GF-D8 (cell line): ENCODE measurements around the gene ZYG11A.
"Not testable (repeated sequence)": the region's sequence is repeated elsewhere in the genome, so short reads cannot be mapped to it uniquely, and the experiment has no call there.

Source experiments
- DNase-seq: peaks from one replicate; lab custom pipeline; 2025; lab: John Stamatoyannopoulos, UW

The ZYG11A gene

DNA sequence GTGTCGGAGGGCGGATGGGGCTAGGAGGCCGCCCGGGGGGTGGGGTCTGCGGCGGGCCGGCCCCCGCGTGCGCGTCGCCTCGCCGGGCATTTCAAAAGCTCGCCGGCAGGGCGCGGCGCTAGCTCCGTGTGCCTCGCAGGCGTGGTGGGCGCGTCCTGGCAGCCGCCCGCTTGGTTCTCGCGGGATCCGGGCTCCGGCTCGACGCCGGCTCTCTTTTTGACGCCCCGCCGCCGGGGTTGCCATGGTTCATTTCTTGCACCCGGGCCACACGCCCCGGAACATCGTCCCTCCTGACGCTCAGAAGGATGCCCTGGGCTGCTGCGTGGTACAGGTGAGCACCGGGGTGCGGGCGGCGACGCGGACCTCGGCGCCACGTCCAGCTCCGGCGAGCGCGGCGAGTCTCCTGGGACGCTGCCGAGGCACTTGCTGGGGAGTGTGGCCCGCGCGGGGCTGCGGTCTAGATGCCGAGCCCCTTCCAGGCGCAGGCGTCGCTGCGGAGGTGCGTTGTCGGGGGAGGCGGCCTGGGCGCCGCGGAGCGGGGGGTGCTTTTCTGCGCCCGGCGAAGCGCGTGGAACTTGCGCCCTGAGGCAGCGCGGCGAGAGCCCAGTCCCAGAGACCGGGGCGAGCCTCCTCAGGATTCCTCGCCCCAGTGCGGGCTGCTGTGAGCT, at the start of gene ZYG11A:
ZYG11A (plus strand) TSS at position 118 of the 668 bp plus-strand sequence; CDS start at position 242, 124 bp downstream.
- no peak for DNase-seq

GRCh38 chr1:52793717-52794116, 48.8 kb upstream of the ZYG11A start:
- DNase-seq = not testable (repeated sequence)

DNA sequence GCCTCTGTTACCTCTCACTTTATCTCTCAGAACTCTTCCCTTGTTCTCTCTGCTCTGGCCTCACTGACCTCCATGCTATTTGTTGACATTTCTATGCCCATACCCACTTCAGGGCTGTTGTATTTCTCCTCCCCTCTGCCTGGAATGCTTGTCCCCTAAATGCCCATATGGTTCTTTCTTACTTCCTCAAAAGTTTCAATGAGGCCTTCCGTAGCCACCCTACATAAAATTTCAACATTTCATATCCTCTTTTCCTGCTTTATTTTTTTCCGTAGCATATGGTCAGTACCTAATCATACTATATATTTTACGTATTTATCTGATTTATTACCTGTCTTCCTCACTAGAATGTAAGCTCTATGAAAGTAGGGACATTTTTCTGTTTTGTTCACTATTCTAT, 47.1 kb upstream of the ZYG11A start:
- peak; percentile 70 for DNase-seq

DNA sequence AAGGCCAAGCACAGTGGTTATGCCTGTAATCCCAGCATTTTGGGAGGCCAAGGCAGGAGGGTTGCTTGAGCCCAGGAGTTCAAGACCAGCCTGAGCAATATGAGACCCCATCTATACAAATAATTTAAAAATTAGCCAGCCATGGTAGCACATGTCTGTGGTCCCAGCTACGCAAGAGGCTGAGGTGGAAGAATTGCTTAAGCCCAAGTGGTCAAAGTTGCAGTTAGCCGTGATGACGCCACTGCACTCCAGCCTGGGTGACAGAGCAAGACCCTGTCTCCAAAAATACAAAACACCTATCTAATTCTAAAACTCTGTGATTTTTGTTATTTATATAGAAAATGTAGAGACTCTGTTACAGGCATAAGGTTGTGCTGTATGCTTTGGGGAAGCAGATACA, 44.2 kb upstream of the ZYG11A start:
- DNase-seq = peak; percentile 49

GRCh38 chr1:52801011-52801410, 41.5 kb upstream of the ZYG11A start:
- no peak for DNase-seq

DNA sequence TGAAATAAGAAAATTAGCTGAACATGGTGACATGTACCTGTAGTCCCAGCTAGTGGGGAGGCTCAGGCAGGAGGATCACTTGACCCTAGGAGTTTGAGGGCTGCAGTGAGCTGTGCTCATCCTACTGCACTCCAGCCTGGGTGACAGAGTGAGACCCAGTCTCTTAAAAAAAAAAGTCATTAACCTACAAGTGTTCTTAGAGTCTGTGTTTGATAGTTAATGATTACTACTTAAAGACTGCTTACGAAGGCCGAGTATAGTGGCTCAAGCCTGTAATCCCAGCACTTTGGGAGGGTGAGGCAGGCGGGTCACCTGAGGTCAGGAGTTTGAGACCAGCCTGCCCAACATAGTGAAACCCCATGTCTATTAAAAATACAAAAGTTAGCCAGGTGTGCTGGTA, 38.5 kb upstream of the ZYG11A start:
- not testable (repeated sequence) for DNase-seq

GRCh38 chr1:52814465-52814864, 28.1 kb upstream of the ZYG11A start:
- DNase-seq = no peak

GRCh38 chr1:52820830-52821229, 21.7 kb upstream of the ZYG11A start:
- not testable (repeated sequence) for DNase-seq

DNA sequence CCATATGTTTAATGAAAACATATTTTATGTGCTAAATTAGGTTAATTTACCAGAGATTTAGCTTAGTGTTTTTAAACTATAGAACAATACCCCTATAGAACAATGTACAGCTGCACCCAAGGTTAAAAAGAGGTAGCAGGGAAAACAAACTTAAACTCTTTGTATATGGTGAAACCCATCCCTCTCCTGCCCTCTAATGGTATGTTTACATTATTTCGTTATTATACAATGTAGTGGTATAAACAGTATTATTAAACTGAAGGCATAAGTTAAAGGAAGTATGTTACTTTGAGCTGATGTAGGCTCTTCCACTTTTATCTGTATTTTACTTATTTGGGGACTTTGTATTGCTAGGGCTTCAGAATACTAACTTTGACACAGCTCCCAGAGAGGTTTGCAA, 16.7 kb upstream of the ZYG11A start:
- peak; percentile 17 for DNase-seq

DNA sequence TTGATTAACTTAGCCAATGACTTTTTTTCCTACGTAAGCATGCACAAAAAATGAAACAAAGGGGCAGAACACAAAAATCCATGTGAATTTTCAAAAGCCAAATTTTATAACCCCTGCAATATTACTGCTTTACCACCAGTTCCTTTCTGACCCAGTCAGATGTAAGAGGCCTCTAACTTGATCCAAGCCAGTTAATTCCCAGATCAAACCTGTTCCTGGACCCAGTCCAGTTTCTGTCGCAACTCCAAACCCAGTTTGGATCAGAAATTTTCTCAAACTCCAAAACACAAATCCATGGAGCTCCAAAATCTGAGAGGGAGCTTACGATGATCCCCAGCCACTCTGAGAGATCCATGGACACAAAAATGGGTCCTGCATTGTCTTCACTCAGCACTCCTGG, 7.8 kb upstream of the ZYG11A start:
- DNase-seq = no peak

DNA sequence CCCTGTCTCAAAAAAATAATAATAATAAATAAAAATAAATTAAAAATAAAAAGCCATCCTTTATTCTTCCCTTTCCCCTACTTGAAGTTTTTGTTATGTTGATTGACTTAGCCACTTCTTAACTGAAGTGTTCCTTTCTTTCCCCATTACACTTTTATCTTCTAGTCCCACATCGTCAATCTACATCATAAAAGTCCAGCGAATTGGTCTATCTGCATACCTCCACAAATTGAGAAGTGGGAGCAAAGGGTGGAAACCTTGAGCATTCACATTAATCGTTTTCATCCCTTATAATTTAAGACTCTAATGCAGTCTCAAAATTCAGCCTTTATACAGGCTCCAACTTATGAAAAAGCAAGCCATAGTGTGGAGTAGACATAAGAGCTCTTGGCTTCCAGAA, 6.5 kb upstream of the ZYG11A start:
- no peak for DNase-seq

GRCh38 chr1:52839175-52839574, 3.4 kb upstream of the ZYG11A start:
- not testable (repeated sequence) for DNase-seq

DNA sequence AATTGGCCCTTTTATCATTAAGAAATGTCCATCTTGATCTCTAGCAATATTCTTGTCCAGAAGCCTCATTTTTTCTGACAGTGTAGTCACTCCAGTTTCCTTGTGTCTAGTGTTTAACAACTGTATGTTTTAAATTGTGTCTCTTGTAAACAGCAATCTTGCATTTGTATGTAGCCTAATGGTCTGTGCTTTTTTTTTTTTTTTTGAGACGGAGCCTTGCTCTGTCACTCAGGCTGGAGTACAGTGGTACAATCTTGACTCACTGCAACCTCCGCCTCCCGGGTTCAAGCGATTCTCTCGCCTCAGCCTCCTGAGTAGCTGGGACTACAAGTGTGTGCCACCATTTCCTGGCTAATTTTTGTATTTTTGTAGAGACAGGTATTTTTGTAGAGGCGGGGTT, 2.6 kb downstream of the ZYG11A start:
- DNase-seq = not testable (repeated sequence)

GRCh38 chr1:52848423-52848822, 5.9 kb downstream of the ZYG11A start:
- DNase-seq = no peak

DNA sequence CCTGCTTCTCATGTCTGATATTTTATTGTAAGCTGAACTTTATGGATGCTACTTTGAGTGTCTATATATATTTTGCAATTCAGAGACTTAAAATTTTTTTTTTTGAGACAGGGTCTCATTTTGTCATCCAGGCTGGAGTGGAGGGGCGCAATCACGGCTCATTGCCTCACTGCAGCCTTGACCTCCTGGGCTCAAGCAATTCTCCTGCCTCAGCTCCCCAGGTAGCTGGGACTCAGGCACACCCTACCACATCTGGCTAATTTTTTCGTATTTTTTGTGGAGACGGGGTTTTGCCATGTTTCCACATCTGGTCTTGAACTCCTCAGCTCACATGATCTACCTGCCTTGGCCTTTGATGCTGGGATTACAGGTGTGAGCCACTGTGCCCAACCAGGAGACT, 8.4 kb downstream of the ZYG11A start:
- DNase-seq = no peak

DNA sequence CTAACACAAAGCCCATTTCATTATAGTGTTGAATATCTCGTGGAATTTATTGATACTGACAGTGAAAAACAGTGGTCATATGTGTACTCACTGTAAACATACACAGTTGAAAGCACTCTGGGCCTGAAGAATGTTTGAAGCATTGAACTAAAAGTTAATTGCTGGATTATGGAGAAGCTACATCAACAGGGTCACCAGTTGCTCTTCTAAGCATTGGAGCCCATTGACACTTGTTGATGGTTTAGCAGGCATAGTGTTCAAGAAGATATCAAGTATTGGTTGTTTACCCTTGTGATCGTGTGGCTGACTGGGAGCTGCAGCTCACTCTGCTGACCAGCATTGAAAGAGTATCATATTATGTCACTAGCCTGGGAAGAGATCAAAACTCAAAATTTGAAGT, 10.3 kb downstream of the ZYG11A start:
- no peak for DNase-seq

DNA sequence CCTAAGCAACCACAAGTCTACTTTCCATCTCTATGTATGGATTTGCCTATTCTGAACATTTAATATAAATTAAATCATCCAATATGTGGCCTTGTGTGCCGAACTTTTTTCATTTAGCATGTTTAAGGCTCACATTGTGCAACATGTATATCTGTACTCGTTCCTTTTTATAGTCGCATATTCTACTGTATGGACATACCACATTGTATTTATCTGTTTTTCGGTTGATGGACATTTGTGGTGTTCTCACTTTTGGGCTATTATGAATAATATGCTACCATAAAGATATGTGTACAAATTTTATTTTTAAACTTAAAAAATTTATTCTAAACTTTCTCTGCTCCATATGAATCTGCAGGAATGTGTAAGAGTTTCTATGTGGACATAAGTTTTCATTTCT, 13.0 kb downstream of the ZYG11A start:
- no peak for DNase-seq

- DNase-seq = no peak
These were observed 13.5 kb downstream of the ZYG11A start for GRCh38 chr1:52856026-52856425.

DNA sequence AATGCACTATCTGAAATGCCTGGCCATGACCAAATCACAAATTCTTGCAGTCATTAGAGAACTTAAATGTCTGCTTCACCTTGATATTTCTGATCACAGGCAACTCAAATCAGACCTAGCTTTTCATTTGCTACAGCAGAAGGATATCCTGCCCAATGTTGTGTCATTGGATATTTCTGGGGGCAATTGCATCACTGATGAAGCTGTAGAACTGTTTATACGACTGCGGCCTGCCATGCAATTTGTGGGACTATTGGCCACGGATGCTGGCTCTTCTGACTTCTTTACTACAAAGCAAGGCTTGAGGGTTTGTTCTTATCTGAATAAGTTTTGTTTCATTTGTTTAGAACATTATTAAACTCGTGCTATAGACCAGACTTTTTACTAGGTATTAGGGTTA, 14.9 kb downstream of the ZYG11A start:
- no peak for DNase-seq

- no peak for DNase-seq
These were observed 20.3 kb downstream of the ZYG11A start for GRCh38 chr1:52862666-52863458.

- DNase-seq = no peak
These were observed 24.7 kb downstream of the ZYG11A start for GRCh38 chr1:52867087-52867863.

DNA sequence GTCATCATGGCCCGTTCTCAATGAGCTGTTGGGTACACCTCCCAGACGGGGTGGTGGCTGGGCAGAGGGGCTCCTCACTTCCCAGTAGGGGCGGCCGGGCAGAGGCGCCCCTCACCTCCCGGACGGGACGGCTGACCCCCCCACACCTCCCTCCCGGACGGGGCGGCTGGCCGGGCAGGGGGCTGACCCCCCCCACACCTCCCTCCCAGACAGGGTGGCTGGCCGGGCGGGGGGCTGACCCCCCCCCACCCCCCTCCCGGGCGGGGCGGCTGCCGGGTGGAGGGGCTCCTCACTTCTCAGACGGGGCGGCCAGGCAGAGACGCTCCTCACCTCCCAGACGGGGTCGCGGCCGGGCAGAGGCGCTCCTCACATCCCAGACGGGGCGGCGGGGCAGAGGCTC, 27.2 kb downstream of the ZYG11A start:
- DNase-seq = not testable (repeated sequence)

DNA sequence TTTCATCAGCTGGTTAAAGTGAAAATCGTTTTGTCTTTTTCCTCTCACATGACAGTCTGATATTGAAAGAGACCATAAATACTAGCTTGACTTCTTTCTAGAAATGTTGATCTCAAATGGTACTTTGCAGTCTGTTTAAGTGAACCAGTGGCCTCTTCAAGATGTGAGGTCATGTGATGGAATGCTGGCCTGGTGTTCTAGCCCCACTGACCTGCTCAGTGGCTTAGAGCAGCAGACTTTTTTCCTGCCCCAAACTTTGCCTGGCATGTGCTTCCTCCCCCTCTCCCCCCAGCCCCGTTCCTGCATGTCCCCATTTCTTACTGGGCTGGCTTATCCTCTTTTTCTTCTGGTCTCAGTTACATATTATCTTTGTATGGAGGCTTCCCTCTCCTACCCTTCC, 34.3 kb downstream of the ZYG11A start:
- DNase-seq = no peak
